MM.1S (cell line): Measurements from ENCODE around the gene SIX3.

Source experiments
- DNase-seq: peaks from one replicate; pipeline ENCODE4 v3.0.0-alpha.2; 2015
- H2AFZ ChIP-seq: fragments of 300-600 bp; sonication (generic); 2 replicates; pipeline ENCODE4 v1.6.0; 2016; ENCODE audit warnings: antibody characterized with exemption, low read length
- H3F3A ChIP-seq: fragments of 300-600 bp; sonication (generic); 2 replicates; pipeline ENCODE4 v1.6.1; 2016; ENCODE audit warnings: mild to moderate bottlenecking, antibody characterized with exemption, low read length, moderate library complexity, mixed read lengths; ENCODE audit not compliant: insufficient read depth
- H3K27ac ChIP-seq: fragments of 300-600 bp; sonication (generic); 2 replicates; pipeline ENCODE4 v1.5.1; 2016; ENCODE audit warnings: mild to moderate bottlenecking, low read length
- H3K27me3 ChIP-seq: fragments of 300-600 bp; sonication (generic); replicated peaks from 2 replicates; pipeline ENCODE4 v1.6.0; 2016; ENCODE audit warnings: low read length; ENCODE audit not compliant: insufficient read depth
- H3K36me3 ChIP-seq: fragments of 300-600 bp; sonication (generic); replicated peaks from 2 replicates; pipeline ENCODE4 v1.6.1; 2016; ENCODE audit warnings: mild to moderate bottlenecking, low read length, mixed read lengths; ENCODE audit not compliant: insufficient read depth
- H3K4me1 ChIP-seq: fragments of 300-600 bp; sonication (generic); 2 replicates; pipeline ENCODE4 v1.6.1; 2016; ENCODE audit warnings: low read length, mixed read lengths
- H3K4me2 ChIP-seq: fragments of 300-600 bp; sonication (generic); 2 replicates; pipeline ENCODE4 v1.6.0; 2016; ENCODE audit warnings: low read depth, low read length
- H3K4me3 ChIP-seq: fragments of 300-600 bp; sonication (generic); 2 replicates; pipeline ENCODE4 v1.5.1; 2016; ENCODE audit warnings: low read length, mixed read lengths
- H3K79me2 ChIP-seq: fragments of 300-600 bp; sonication (generic); 2 replicates; pipeline ENCODE4 v1.6.1; 2016; ENCODE audit warnings: mixed run types, low read length, mixed read lengths
- H3K9ac ChIP-seq: fragments of 300-600 bp; sonication (generic); 2 replicates; pipeline ENCODE4 v1.6.1; 2016; ENCODE audit warnings: low read length, mixed read lengths
- H3K9me2 ChIP-seq: fragments of 300-600 bp; sonication (generic); replicated peaks from 2 replicates; pipeline ENCODE4 v1.6.1; 2016; ENCODE audit warnings: mild to moderate bottlenecking, low read length, mixed read lengths; ENCODE audit not compliant: insufficient read depth
- H3K9me3 ChIP-seq: fragments of 300-600 bp; sonication (generic); replicated peaks from 2 replicates; pipeline ENCODE4 v1.6.1; 2016; ENCODE audit warnings: mild to moderate bottlenecking, low read length, mixed read lengths; ENCODE audit not compliant: insufficient read depth
- H4K20me1 ChIP-seq: fragments of 300-600 bp; sonication (generic); 2 replicates; pipeline ENCODE4 v1.6.1; 2016; ENCODE audit warnings: mild to moderate bottlenecking, low read length, moderate library complexity, mixed read lengths; ENCODE audit not compliant: insufficient read depth
- CTCF ChIP-seq: fragments of 300-600 bp; sonication (generic); IDR thresholded peaks from 2 replicates; pipeline ENCODE4 v1.5.1; 2016; ENCODE audit warnings: antibody characterized with exemption, low read length, mixed read lengths
- EZH2 ChIP-seq: fragments of 300-600 bp; sonication (generic); optimal IDR thresholded peaks from 2 replicates; pipeline ENCODE3; 2017; ENCODE audit warnings: low read depth, mild to moderate bottlenecking, antibody characterized with exemption, low read length, mixed read lengths
- EZH2phosphoT487 ChIP-seq: fragments of 300-600 bp; sonication (generic); IDR thresholded peaks from 2 replicates; pipeline ENCODE4 v1.6.1; 2018; ENCODE audit warnings: antibody characterized with exemption, low read length

Gene SIX3

GRCh38 chr2:44943693-44944101 lies 2.2 kb downstream of the SIX3 start:
- H3K36me3 ChIP-seq: no peaks in the 10 kb centered on the region
- no peaks in the 10 kb centered on the region for H3F3A ChIP-seq
- H3K79me2 ChIP-seq: no peaks in the 10 kb centered on the region
- H3K27me3 ChIP-seq: peaks cover 33% of the 10 kb centered on the region
- no peaks in the 10 kb centered on the region for H3K9me2 ChIP-seq
- no peak overlapping the region for H3K4me2 ChIP-seq
- TF ChIP-seq EZH2phosphoT487 (no peak), CTCF (no peak), EZH2 (no peak)
- DNase-seq: no peak
- no peak overlapping the region for H2AFZ ChIP-seq
- no peaks in the 10 kb centered on the region for H3K9me3 ChIP-seq
- H3K27ac ChIP-seq: no peak overlapping the region
- H3K4me1 ChIP-seq: no peaks in the 10 kb centered on the region
- no peak overlapping the region for H3K9ac ChIP-seq
- no peaks in the 10 kb centered on the region for H4K20me1 ChIP-seq
- no peak overlapping the region for H3K4me3 ChIP-seq

GRCh38 chr2:44944102-44944951 lies 2.8 kb downstream of the SIX3 start:
- H3K9ac ChIP-seq: no peak overlapping the region
- H3K79me2 ChIP-seq: no peaks in the 10 kb centered on the region
- no peak overlapping the region for H3K27ac ChIP-seq
- H2AFZ ChIP-seq: no peak overlapping the region
- H3K4me2 ChIP-seq: no peak overlapping the region
- no peaks in the 10 kb centered on the region for H4K20me1 ChIP-seq
- H3K27me3 ChIP-seq: peaks cover 27% of the 10 kb centered on the region
- no peaks in the 10 kb centered on the region for H3K4me1 ChIP-seq
- no peak overlapping the region for H3K4me3 ChIP-seq
- no peaks in the 10 kb centered on the region for H3K9me3 ChIP-seq
- no peaks in the 10 kb centered on the region for H3K9me2 ChIP-seq
- DNase-seq: no peak
- no peak for TF ChIP-seq EZH2
- TF ChIP-seq CTCF: no peak
- TF ChIP-seq EZH2phosphoT487: no peak
- H3F3A ChIP-seq: no peaks in the 10 kb centered on the region
- no peaks in the 10 kb centered on the region for H3K36me3 ChIP-seq

- Histone ChIP-seq H3K9me3 (no peaks in the 10 kb centered on the region), H3K4me1 (no peaks in the 10 kb centered on the region), H3K9me2 (no peaks in the 10 kb centered on the region), H3K27me3 (peaks cover 20% of the 10 kb centered on the region), H3F3A (no peaks in the 10 kb centered on the region), H3K36me3 (no peaks in the 10 kb centered on the region), H3K9ac (no peak overlapping the region), H3K4me2 (no peak overlapping the region), H3K79me2 (no peaks in the 10 kb centered on the region), H2AFZ (no peak overlapping the region), H3K4me3 (no peak overlapping the region), H3K27ac (no peak overlapping the region), H4K20me1 (no peaks in the 10 kb centered on the region)
- DNase-seq: no peak
- no peak for TF ChIP-seq EZH2phosphoT487
- no peak for TF ChIP-seq EZH2
- TF ChIP-seq CTCF: no peak
These were observed 3.6 kb downstream of the SIX3 start for GRCh38 chr2:44944952-44945612.
